Mammary epithelial cell (primary cell): Measurements from ENCODE around the gene CCDC178.

Experiments
- EZH2 ChIP-seq: IDR thresholded peaks from 2 replicates; pipeline ENCODE4 v1.6.1; 2012; ENCODE audit warnings: low read length, inconsistent platforms, borderline replicate concordance
- TF ChIP-seq, protein P1 (sequence below), 2 donors: IDR thresholded peaks in 1 of 2; conservative IDR thresholded peaks in 1 of 2; 2 replicates each; pipeline ENCODE4 v1.5.1; 2011 to 2012; ENCODE audit warnings: inconsistent platforms in 2 of 2, low read length in 2 of 2, mild to moderate bottlenecking in 2 of 2, control low read depth in 1 of 2, low read depth in 1 of 2; ENCODE audit not compliant: insufficient read depth in 1 of 2; ENCODE audit errors: extremely low read depth in 1 of 2

DNA sequence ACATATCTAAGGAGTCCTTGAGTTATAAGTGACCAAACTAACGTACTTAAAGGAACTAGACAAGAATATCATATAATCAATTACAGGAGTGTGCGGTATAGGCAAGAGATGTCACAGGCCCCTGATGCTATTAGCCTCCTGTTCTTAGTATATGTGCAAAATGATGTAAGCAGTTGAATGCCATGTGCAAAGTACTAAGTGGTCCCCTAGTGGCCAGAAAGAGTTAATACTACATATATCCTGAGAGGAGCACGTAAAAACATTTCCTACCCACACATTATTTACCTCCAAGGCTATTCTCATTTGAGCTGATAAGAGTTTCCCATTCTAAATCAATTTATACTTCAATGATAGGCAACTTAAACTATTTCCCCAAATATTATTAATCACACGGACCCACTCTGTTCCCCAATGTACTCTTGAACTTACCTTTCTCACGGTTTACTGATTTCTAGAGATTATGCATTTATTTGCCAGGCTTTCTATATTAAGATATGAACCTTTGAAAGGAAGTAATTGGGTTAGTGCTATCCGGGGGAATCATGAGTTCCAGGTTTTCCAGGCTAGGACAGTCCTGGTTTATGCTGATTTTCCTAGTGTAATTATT lies 509.7 kb downstream of the CCDC178 start:
- TF ChIP-seq, protein P1, sequence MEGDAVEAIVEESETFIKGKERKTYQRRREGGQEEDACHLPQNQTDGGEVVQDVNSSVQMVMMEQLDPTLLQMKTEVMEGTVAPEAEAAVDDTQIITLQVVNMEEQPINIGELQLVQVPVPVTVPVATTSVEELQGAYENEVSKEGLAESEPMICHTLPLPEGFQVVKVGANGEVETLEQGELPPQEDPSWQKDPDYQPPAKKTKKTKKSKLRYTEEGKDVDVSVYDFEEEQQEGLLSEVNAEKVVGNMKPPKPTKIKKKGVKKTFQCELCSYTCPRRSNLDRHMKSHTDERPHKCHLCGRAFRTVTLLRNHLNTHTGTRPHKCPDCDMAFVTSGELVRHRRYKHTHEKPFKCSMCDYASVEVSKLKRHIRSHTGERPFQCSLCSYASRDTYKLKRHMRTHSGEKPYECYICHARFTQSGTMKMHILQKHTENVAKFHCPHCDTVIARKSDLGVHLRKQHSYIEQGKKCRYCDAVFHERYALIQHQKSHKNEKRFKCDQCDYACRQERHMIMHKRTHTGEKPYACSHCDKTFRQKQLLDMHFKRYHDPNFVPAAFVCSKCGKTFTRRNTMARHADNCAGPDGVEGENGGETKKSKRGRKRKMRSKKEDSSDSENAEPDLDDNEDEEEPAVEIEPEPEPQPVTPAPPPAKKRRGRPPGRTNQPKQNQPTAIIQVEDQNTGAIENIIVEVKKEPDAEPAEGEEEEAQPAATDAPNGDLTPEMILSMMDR (conservative IDR thresholded peaks at IDR 0.05 in 1 of 2, IDR thresholded peaks at IDR 0.05 in 1 of 2; ENCODE audit: extremely low read depth in 1 of 2, insufficient read depth in 1 of 2, low read depth in 1 of 2, low read length in 2 of 2): peak; percentile 73 to 79
- no peak for TF ChIP-seq EZH2
